VCaP (cell line): Measurements from ENCODE around the gene MBOAT2.
"Not testable (repeated sequence)": the region's sequence is repeated elsewhere in the genome, so short reads cannot be mapped to it uniquely, and the experiment has no call there.

ENCODE experiments used
- H3K27ac ChIP-seq: fragments of 450-650 bp; 2 replicates; pipeline ENCODE4 v1.5.1; 2017
- TF ChIP-seq, protein P1 (sequence below): fragments of 450-650 bp; conservative IDR thresholded peaks from 2 replicates; pipeline ENCODE4 v1.5.1; 2017; ENCODE audit warnings: mild to moderate bottlenecking, moderate library complexity

The MBOAT2 gene

DNA sequence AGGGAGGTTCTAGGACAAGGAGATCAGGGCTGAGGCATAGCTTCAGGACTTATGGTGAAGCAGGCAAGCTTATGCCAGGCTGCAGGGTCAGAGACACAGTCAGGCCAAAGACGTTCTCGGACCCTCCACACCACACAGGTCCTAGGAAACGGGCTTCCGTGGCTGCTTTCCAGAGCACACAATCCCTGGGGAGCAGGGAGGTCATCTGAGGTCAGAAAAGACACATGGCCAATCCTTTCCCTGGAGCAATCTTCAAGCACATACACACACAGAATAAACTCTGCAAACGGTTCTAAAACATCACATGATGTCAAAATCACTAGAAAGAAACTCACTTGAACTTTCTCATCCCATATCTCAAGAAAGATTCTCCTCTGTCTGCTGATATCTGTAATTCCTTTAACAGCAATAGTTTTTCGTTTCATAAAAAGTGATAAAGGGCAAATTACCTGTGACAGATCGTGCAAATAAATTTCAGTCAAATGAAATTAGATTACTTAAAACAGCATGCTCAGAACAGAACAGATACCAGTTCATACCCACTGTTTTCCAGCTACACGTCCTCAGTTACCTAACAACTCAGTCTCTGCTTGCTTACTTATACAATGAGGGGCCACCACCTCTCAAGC is 63.9 kb downstream of the MBOAT2 start:
- TF ChIP-seq, protein P1, sequence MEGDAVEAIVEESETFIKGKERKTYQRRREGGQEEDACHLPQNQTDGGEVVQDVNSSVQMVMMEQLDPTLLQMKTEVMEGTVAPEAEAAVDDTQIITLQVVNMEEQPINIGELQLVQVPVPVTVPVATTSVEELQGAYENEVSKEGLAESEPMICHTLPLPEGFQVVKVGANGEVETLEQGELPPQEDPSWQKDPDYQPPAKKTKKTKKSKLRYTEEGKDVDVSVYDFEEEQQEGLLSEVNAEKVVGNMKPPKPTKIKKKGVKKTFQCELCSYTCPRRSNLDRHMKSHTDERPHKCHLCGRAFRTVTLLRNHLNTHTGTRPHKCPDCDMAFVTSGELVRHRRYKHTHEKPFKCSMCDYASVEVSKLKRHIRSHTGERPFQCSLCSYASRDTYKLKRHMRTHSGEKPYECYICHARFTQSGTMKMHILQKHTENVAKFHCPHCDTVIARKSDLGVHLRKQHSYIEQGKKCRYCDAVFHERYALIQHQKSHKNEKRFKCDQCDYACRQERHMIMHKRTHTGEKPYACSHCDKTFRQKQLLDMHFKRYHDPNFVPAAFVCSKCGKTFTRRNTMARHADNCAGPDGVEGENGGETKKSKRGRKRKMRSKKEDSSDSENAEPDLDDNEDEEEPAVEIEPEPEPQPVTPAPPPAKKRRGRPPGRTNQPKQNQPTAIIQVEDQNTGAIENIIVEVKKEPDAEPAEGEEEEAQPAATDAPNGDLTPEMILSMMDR, result no peak
- no peak overlapping the region for H3K27ac ChIP-seq

DNA sequence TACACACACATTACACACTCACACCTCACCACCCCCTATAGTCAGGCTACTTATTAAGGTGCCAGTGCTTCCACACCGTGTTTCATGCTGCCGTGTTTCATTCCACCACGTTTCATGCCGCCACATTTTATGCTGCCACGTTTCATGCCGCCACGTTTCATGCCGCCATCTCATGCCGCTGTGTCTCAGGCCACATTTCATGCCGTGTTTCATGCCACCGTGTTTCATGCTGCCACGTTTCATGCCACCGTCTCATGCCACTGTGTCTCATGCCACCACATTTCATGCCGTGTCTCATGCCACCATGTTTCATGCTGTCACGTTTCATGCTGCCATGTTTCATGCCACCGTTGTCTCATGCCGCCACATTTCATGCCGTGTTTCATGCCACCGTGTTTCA is 65.1 kb downstream of the MBOAT2 start:
- TF ChIP-seq, protein P1, result no peak

DNA sequence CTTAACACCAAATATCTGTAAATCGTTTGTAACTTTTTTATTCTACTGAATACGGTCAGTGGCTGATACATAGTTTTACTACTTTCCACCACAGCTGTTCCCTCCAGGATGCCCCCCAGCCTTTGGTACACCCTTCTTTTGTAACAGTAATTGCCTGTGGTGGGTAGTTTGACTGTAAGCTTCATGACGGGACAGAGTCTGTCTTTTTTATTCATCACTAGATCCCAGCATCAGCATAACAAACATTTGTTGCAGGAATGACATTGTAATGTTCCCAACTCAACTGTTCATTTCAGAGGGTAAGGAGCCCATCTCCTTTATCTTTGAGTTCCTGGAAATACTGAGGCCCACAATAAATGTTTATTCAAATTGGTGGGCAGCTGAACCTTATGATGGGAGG is 67.5 kb downstream of the MBOAT2 start:
- TF ChIP-seq, protein P1, result no peak
- no peak overlapping the region for H3K27ac ChIP-seq

More for the DNA sequence above, 65.1 kb downstream of the MBOAT2 start:
- no peak overlapping the region for H3K27ac ChIP-seq

DNA sequence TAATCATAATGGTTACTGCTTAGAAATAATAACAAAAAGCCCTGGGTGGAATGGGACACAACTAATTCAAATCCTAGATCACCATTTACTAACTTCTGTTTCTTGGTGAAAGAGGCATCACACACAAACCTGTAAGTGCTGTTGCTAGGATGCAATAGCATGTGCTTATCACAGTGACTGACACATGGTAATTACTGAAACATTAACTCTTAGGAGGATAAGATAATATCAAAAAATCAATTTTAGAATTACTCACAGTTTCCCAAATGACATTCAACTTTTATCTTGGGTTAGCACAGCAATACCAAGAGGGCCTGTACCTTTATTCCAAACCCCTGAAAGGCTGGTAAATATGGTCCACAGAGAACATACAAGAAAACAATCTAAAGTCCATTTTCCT is 69.1 kb downstream of the MBOAT2 start:
- TF ChIP-seq, protein P1, result no peak
- no peak overlapping the region for H3K27ac ChIP-seq

DNA sequence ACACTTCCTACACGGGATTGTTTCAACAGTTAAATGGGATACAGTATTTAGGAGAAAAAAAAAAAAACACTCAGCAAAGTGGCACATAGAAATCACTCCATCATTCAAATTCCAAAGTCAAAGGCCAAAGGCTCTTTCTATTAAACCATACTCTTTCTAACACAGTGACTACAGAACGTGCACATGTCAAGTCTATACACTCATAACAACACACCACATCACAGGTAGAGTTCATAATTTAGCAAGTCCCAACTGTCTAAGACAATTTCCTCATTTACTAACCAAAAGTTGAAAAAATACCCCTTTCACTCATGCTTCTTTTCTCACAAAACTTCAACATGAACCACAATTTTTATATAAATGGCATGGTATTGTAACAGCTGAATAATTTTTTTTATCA is 70.8 kb downstream of the MBOAT2 start:
- TF ChIP-seq, protein P1, result no peak
- no peak overlapping the region for H3K27ac ChIP-seq

DNA sequence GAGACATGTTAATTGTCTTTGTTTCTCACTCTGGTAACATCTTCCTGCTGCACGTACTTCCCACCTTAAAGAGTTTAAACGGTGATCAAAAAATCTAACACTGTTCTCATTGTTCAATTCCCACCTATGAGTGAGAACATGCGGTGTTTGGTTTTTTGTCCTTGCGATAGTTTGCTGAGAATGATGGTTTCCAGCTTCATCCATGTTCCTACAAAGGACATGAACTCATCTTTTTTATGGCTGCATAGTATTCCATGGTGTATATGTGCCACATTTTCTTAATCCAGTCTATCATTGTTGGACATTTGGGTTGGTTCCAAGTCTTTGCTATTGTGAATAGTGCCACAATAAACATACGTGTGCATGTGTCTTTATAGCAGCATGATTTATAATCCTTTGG is 73.3 kb downstream of the MBOAT2 start:
- not testable (repeated sequence) for H3K27ac ChIP-seq

DNA sequence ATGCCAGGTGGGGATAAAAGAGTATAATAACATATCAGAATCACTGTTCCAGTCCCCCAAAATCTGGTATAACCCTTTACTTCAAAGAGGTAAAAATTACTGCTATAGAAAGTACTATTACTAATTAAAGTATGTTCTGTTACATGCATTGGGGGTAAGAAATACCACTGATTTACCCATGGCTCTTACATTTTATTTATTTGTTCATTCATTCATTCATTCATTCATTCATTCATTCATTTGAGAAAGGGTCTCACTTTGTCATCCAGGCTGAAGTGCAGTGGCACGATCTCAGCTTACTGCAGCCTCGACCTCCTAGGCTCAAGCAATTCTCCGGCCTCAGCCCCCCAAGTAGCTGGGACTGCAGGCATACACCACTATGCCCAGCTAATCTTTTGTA is 74.4 kb downstream of the MBOAT2 start:
- TF ChIP-seq, protein P1, result no peak
- no peak overlapping the region for H3K27ac ChIP-seq

DNA sequence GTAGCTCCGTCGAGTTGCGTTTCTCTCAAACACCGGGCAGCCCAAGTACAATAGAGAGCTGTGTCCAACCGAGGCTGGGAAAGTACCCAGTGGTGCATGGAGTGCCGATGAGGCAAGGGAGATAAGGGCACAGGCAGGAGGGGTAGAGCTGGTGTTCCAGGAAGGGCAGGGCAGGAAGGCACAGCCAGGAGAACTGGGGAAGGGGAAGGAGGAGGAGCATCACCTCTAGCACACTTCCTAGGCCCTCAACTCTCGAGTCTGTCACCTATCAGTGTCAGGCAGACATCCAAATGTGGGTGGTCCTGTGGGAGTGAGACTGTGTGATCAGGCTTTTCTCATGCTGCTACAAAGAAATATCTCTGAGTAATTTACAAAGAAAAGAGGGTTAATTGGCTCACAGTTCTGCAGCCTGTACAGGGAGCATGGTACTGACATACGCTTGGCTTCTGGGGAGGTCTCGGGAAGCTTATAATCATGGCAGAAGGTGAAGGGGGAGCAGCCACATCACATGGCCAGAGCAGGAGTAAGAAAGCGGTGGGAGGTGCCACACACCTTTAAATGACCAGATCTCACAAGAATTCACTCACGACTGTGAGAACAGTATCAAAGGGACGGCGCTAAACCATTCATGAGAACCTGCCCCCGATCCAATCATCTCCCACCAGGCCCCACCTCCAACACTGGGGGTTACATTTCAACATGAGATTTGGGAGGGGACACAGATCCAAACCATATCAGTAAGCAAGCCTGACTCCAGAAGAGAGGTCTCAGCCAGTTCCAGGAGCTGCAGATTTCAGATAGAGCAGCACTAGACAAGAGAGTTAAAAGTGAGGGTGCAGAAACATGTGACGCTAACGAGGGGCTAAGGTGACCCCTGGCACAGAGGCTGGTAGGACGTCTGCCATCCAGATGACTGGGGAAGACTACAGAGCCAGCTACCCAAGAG is 75.7 kb downstream of the MBOAT2 start:
- TF ChIP-seq, protein P1, result no peak
- no peak overlapping the region for H3K27ac ChIP-seq
